ENCODE data around the gene POLRMT. TPM values are rescaled to one million over a fixed set of nuclear protein-coding genes. Genes with fewer than 3 reads are reported as not detected.

The POLRMT gene
- total RNA-seq, result 38.8 and 40.7 TPM in 2 replicates

DNA sequence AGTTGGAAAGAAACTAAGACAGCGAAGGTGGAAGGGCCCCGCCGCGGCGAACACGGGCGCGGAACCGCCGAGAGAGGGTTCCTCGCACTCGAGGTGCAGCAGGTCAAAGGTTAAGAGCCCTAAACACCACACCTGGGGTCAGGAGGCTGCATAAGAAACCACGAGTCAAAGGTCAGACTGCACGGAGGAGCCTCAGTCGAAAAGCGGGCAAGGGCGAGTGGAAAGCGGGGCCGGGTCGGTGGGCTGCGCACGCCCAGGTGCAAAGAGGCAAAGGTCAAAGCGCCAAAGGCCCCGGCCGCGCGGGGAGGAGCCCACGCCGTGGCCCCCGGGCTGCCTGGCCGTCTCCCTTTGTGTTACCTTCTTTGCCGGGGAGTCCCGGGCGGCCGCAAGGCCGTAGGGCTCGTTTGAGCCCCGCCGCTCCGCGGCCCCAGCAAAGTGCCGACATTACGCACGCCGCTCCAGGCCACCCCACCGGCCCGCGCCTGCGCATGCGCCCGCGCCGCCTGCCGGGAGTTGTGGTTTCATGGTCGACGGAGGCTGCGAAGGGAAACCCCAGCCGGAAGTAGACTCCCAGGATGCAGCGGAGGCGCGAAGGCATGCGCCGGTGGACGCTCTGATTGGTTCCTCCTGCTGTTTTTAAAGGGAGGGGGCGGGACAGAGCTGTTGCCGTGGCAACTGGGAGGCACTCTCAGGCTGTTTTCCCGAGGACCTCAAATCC, at the start of gene POLRMT:
Gene POLRMT, minus strand, starts transcription at position 470 of the 718 bp plus-strand sequence. Its CDS starts 25 bp downstream, at position 445.

DNA sequence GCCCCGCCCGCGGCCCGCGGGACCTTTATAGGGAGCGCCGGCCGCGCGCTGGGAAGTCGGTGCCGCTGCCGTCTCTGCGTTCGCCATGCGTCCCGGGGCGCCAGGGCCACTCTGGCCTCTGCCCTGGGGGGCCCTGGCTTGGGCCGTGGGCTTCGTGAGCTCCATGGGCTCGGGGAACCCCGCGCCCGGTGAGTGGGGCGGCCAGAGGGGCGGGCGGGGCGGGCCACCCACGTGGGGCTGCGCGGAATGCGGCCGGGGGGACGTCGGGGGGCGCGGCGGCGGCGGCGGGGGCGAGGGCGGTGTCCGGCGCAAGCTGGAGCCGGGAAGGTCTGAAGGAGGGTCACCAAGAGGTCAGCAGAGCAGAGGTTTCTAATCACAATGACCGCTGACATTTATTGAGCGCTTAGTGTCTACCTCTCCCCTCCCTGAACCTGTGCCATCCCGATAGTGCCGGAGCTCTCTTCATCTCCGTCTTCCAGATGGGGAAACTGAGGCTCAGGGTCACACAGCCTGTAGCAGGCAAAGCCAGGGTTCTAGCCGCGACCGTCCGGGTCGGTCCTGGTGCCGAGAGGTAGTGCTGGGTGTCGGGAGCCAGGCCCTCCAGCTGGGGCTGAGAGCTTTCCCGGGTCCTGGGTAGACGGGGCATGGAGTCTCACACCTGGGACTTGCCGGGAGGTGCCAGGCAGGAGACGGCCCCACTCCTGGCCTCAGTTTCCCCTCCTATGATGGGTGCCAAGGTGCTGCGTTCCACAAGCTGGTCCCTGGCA, 43.2 kb upstream of the POLRMT start, which contains the start of gene FSTL3:
Gene FSTL3, plus strand, starts transcription at position 54 of the 767 bp plus-strand sequence. Its CDS starts 32 bp downstream, at position 86.

DNA sequence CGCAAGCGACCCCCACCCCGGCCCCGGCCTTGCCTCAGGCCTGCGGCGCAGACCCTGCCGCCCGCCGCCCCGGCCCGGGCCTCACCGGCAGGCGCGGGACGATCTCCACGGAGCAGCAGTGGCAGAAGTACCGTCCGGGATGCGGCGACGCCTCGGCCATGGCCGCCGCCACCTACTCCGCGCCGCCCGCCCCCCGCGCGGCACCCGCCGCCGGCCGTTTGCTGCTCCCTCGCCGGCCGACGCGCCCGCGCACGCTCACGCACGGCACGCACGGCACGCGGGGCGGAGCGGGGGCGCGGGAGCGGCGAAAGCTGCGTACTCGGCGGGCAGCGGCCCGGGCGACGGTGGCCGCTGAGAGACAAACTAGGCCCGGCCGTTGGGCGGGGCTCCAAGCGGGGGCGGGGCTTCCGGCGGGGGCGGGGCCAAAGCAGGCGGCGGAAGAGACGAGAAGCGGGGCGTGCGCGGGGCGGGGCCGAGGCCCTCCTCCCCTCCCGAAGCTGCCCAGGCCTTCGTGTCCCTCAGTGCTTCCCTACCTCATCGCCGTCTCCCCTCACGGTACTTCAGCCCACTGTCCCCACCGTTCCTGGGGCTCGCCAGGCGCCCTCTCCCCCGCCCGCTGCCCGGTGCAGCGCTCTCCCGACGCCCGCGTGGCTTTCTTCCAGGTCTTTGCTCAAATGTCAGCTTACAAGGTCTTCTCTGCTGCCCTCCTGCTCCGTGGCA, 29.8 kb upstream of the POLRMT start, which contains the start of gene RNF126:
Gene RNF126, minus strand, starts transcription at position 253 of the 720 bp plus-strand sequence. Its CDS starts 93 bp downstream, at position 160.

GRCh38 chr19:639253-640160, 6.2 kb upstream of the POLRMT start, which contains the start of gene FGF22:
FGF22 (plus strand) TSS chr19:639879; CDS start chr19:639926, 47 bp downstream.

DNA sequence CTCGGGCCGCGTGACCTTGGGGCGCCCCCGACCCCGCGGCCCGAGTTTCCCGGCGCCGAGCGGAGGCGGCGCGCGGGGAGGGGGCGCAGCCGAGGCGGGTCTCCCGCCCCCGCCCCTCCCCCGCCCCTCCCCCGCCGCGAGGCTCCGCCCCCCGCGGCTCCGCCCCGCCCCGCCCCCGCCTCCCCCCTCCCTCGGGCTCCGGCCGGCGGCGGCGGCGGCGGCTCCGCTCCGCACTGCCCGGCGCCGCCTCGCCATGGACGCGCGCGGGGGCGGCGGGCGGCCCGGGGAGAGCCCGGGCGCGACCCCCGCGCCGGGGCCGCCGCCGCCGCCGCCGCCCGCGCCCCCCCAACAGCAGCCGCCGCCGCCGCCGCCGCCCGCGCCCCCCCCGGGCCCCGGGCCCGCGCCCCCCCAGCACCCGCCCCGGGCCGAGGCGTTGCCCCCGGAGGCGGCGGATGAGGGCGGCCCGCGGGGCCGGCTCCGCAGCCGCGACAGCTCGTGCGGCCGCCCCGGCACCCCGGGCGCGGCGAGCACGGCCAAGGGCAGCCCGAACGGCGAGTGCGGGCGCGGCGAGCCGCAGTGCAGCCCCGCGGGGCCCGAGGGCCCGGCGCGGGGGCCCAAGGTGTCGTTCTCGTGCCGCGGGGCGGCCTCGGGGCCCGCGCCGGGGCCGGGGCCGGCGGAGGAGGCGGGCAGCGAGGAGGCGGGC, 43.5 kb downstream of the POLRMT start, which contains the start of gene HCN2:
Gene HCN2, plus strand, starts transcription at position 189 of the 703 bp plus-strand sequence. Its CDS starts 65 bp downstream, at position 254.

DNA sequence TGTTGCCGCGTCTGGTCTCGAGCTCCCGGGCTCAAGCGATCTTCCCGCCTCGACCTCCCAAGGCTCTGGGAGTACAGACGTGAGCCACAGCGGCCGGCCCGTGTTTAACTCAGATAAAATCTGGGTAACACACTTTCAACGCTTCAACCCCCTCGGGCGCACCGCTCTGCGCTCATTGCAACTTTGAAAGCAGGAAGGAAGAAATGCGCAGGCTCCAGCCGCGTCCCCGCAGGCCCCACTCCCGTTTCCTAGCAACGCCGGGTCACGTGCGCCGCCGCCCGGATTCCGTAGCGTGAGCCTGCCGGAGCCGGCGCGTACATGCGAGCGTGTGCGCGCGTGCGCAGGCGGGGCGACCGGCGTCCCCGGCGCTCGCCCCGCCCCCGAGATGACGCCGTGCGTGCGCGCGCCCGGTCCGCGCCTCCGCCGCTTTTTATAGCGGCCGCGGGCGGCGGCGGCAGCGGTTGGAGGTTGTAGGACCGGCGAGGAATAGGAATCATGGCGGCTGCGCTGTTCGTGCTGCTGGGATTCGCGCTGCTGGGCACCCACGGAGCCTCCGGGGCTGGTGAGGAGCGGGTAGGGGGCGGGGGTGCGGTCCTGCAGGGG, 61.1 kb downstream of the POLRMT start, which contains the start of gene BSG:
Gene BSG, plus strand, starts transcription at position 457 of the 603 bp plus-strand sequence. Its CDS starts 39 bp downstream, at position 496.

Other genes starting within 250 kb of the POLRMT start
- 0.21 and 0.34 TPM in 2 replicates for gene C2CD4C, start 224.4 kb downstream of the POLRMT start, total RNA-seq
- gene SHC2, start 172.5 kb downstream of the POLRMT start, total RNA-seq, result 0.34 and 3.3 TPM in 2 replicates
- 0.14 TPM in 1 of 2 replicates, not detected in the other for gene MADCAM1, start 137.1 kb downstream of the POLRMT start, total RNA-seq
- 10.0 and 13.0 TPM in 2 replicates for gene TPGS1, start 126.0 kb downstream of the POLRMT start, total RNA-seq
- 87.6 and 161 TPM in 2 replicates for gene CDC34, start 101.8 kb downstream of the POLRMT start, total RNA-seq
- not detected in 2 replicates for gene GZMM, start 89.5 kb downstream of the POLRMT start, total RNA-seq
- gene BSG, start 60.9 kb downstream of the POLRMT start, total RNA-seq, result 500 and 542 TPM in 2 replicates
- gene HCN2, start 43.7 kb downstream of the POLRMT start, total RNA-seq, result 0.34 and 1.3 TPM in 2 replicates
- gene FGF22, start 6.3 kb upstream of the POLRMT start, total RNA-seq, result not detected in 2 replicates
- 40.3 and 49.2 TPM in 2 replicates for gene RNF126, start 29.7 kb upstream of the POLRMT start, total RNA-seq
- 96.0 and 177 TPM in 2 replicates for gene FSTL3, start 42.9 kb upstream of the POLRMT start, total RNA-seq
- not detected in 2 replicates for gene PRSS57, start 61.9 kb upstream of the POLRMT start, total RNA-seq
- 0.34 and 23.0 TPM in 2 replicates for gene PALM, start 75.4 kb upstream of the POLRMT start, total RNA-seq
- 55.5 and 95.0 TPM in 2 replicates for gene MISP, start 117.6 kb upstream of the POLRMT start, total RNA-seq
- 120 and 273 TPM in 2 replicates for gene PTBP1, start 163.9 kb upstream of the POLRMT start, total RNA-seq
- gene PLPPR3, start 188.4 kb upstream of the POLRMT start, total RNA-seq, result under 0.01 and 0.28 TPM in 2 replicates
- gene AZU1, start 194.3 kb upstream of the POLRMT start, total RNA-seq, result not detected in 2 replicates
- gene PRTN3, start 207.5 kb upstream of the POLRMT start, total RNA-seq, result not detected in 2 replicates
- 0.07 TPM in 1 of 2 replicates, not detected in the other for gene ELANE, start 218.8 kb upstream of the POLRMT start, total RNA-seq
- gene CFD, start 226.1 kb upstream of the POLRMT start, total RNA-seq, result 4.4 and 6.4 TPM in 2 replicates